ENCODE measurements around the gene GINS1. TPM values are rescaled to one million over a fixed set of nuclear protein-coding genes. Genes with fewer than 3 reads are reported as not detected.
A peak's percentile ranks its signal among the peaks of the same experiment; 100 is the strongest.
"Not testable (repeated sequence)": the region's sequence is repeated elsewhere in the genome, so short reads cannot be mapped to it uniquely, and the experiment has no call there.

The GINS1 gene
- total RNA-seq, 1 experiment from 2014 or later: 21.1 TPM

GRCh38 chr20:25453035-25453810 is 45.8 kb downstream of the GINS1 start:
- DNase-seq (ENCODE audit: low spot score): peak; percentile 86

GRCh38 chr20:25454153-25454900 is 46.9 kb downstream of the GINS1 start:
- DNase-seq (ENCODE audit: low spot score): no peak

DNA sequence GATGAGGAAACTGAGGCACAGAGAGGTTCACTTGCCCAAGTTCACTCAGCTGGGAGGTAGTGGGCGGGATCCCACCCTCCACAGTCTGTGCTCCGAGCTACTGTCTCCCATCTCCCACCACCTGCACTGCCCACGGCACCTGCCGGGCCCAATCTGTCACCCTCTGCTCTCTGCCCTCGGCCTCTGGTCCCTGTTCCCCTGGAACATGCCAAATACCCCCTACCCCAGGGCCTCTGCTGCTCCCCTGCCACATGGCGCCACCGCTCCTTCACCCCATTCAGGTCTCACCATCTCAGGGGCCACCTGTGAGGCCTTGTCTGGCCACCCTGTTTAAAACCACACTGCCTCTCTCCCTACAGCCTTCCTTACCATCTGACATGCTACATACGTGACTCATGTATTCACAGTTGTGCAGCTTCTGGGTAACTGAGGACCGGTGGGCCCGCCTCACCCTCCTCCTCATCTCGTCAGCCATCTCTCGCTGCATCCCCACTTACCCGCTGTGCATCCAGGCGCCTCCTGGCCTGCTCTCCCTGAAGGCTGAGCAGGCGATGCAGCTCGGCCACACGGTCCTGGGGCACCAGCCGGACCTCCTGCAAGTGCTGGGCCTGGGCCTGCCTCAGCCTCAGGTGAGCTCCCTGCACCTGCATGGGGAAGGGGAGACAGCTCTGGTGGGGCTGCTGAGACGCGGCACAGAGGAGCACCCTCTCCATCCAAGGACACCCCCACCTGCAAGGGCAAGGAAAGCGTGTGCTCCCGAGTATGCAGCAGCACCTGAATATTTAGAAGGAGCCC is 50.6 kb downstream of the GINS1 start:
- DNase-seq (ENCODE audit: low spot score): no peak

DNA sequence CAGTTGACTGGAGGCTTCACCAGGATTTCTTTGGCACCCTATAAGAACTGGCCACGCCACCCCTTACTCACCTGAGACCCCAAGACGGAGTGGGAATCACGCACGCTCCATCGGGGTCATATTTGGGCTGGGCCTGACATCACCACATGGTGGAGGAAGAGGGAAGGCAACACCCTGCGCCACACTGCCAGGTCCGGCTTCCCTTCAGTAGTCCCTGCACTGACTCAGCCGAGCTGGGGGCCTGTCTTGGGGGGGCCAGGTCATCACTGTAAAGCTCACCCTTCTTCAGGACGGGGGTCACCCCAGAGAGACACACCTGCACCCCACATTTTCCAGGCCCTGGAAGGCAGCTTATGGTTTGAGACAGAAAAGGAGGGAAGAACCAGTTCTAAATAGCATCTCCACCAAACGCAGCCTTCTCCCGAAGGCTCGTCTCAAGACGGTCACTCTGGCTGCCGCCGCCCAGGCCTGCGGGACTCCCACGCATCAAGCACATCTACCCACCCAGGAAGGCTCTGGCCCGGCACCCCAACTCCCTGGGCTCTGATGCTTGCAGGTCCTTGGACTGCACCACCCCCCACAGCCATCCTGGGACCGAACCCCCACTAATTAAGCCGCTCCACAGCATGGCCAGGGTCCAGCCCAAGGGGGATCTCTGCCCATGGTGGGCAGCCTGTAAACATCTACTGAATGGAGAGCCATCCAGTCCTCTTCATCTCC is 51.8 kb downstream of the GINS1 start:
- no peak for DNase-seq (ENCODE audit: low spot score)

DNA sequence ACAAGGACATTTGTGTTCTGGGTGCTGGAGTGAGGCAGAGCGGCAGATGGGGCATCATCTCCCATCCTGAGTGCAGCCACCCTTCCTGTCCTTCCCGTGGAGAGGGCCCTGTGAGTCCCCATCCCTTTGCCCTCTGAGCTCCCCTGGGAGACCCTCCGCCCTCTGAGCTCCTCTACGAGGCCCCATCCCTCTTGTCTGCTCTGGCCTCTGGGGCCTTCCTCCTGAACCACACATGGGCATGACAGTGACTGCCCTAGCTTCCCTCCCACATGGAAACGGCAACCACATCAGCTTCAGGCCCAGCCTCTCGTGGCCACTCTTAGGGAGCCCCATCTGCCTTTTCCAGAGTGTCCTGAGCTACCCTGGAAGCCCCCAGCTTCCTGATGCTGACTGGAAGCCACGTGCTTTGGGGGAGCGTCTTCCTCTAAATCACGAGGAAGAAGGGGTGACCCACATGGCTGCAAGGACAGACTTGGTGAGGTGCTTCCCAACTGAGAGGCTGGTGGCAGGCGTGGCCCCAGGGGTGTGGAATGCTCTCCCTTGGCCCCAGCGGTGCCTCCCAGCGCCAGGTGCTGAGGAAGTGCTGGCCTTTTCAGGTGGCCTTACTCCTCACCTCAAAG is 52.6 kb downstream of the GINS1 start:
- no peak for DNase-seq (ENCODE audit: low spot score)

DNA sequence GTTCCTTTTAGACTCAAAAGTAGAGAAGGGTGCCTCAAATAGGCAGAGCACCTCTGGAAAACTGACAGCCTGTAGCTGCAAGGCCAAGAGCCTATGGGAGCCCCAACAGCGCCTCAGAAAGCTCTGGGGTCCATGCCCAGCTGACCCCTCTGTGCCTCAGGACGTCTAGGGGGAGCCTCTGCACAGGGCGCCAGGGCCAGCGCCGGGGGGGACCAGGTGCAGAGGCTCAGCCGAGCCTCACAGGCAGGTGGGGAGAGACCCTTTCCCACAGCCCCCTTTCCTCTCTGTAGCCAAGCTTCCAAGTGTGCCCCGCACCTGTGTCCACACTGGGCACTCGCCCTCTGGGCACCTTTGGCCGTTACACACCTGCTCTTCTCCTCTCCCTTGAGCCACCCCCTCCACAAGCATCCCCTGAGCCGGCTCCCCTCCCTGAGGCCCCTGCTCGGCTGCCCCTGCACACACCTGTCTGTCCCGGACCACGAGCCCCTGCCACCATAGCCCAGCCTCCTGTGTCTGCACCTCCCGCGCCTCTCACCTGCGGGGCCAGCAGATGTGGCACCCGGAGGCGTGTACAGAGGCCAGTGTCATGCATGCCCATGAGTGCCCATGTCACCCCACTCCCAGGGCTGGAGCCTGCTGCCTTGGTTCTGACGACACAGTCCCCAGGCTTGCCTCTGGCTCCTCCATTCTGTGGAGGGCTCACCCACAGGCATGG is 53.2 kb downstream of the GINS1 start:
- DNase-seq (ENCODE audit: low spot score): no peak

GRCh38 chr20:25461281-25461650 is 53.8 kb downstream of the GINS1 start:
- DNase-seq (ENCODE audit: low spot score): no peak

GRCh38 chr20:25461786-25462545 is 54.5 kb downstream of the GINS1 start:
- DNase-seq (ENCODE audit: low spot score): no peak

- DNase-seq (ENCODE audit: low spot score): no peak
Observed at GRCh38 chr20:25464501-25465242, 57.2 kb downstream of the GINS1 start.

DNA sequence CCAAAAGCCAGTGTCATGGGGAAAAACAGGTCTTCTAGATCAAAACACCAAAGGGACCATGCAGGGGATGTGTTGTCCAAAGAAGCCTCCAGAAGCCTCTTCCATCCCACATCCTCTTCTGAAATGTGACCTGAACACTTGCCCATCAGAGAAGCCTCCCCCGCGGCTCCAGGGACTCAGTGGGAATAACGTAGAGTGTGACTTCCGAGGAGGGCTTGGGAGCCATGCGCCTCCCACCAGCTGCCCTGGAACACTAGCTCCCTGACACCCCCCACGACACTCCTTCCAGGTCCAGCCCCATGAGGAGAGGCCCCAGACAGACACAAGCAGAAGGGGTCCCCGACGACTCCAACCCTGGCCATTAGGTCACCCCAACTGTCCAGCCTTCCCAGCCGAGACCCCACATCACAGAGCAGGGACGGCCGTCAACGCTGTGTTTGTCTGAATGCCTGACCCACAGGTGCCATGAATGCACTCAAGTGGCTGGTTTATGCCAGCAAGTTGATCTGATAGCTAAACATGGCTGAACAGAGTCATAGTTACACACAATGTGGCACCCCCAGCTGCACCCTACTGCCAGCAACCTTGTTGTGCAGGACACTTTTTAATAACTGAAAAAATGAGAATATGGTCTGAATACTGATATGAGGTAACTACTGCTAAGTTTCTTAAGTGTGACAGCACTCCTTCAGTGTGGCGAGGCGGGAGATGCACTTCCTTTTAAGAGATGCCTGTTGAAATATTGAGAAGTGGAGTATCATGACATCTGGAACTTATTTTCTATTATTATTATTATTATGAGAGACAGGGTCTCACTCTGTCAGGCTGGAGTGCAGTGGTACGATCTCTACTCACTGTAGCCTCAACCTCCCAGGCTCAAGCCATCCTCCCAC is 58.0 kb downstream of the GINS1 start:
- DNase-seq (ENCODE audit: low spot score): no peak

DNA sequence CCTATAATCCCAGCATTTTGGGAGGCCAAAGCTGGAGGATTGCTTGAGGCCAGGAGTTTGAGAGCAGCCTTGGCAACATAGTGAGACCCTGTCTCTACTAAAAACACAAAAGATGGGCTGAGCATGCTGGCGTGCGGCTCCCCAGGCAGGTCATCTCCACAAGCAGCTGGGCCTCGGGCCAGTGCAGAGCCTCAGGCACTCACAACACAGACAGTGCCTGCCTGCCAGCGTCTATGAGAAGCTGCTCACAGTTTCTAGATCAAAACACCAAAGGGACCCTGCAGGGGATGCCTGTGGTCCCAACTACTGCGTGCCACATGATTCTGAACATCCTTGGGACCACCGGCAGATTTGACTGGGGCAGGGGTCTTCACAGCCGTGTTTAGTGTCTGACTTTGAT is 59.4 kb downstream of the GINS1 start:
- no peak for DNase-seq (ENCODE audit: low spot score)

DNA sequence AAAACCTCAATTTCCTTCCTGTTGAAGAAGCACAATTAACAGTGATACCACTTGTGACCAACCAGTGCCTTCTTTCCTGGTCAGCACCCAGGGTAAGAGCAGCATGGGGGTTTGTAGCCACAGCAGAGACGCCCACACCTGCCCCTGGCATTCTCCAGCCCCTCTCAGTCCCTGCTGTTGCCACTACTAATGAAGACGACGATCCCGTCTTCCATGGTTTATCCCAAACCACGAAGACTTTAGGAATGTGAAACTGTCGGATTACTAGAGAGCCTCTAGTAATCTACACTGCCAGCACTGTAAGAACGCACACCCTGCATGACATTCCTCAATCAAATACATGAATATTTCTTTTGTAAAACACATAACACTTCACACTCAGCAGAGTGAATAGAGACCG is 60.0 kb downstream of the GINS1 start:
- DNase-seq (ENCODE audit: low spot score): no peak

DNA sequence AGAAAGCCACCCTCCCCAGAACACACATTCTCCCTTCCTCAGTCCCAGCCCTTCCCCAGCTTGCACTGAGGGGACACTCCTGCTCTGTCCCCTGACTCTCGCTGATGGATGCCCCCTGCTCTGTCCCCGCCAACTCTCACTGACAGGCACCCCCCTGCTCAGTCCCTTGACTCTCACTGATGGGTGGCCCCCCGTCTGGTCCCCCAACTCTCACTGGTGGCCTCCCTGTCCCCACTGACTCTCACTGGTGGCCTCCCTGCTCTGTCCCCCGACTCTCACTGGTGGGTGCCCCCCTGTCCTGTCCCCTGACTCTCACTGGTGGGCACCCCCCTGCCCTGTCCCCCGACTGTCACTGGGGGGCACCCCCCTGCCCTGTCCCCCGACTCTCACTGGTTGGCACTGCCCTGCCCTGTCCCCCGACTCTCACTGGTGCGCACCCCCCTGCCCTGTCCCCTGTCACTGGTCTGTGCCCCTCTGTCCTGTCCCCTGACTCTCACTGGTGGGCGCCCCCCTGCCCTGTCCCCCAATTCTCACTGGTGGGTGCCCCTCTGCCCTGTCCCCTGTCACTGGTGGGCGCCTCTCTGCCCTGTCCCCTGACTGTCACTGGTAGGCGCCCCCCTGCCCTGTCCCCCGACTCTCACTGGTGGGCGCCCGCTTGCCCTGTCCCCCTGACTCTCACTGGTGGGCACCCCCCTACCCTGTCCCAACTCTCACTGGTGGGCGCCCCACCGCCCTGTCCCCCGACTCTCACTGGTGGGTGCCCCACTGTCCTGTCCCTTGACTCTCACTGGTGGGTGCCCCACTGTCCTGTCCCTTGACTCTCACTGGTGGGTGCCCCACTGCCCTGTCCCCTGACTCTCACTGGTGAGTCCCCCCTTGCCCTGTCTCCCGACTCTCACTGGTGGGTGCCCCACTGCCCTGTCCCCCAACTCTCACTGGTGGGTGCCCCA is 60.9 kb downstream of the GINS1 start:
- no peak for DNase-seq (ENCODE audit: low spot score)

- no peak for DNase-seq (ENCODE audit: low spot score)
Observed at GRCh38 chr20:25469558-25469957, 62.1 kb downstream of the GINS1 start.

DNA sequence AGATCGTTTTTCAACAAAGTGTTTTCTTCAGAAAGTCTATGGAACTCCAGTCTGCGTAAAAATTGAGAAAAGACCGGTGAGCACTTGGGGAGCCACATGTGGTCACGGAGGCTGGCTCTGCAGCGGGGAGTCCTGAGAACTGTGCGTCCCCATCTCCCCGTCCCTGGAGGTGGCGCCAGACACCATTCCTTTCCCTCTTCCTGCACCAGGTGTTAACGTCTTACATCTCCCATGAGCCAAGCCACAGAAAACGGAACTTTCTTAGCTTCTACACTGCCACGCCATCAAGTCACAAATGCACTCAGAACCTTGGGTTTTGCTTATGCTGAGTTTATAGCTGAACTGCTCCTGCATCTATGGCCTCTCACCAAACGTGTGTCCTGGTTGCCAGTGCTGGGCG is 62.6 kb downstream of the GINS1 start:
- peak; percentile 86 for DNase-seq (ENCODE audit: low spot score)

GRCh38 chr20:25471020-25471419 is 63.5 kb downstream of the GINS1 start:
- DNase-seq (ENCODE audit: low spot score): no peak

DNA sequence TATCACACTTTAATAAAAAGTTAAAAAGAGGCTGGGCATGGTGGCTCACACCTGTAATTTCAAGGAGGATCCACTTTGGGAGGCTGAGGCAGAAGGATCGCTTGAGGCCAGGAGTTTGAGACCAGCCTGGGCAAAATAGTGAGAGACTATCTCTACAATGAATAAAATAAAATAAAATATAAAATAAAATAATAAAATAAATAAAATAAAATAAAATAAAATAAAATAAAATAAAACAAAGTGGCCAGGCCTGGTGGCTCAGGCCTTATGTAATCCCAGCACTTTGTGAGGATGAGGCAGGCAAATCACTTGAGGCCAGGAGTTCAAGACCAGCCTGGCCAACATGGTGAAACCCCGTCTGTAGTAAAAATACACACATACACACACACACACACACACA is 65.8 kb downstream of the GINS1 start:
- not testable (repeated sequence) for DNase-seq (ENCODE audit: low spot score)

All from HT-29 (cell line).